Endodermal cell (in vitro differentiated cells): ENCODE results near the gene PDE4C. TPM values are rescaled to one million over a fixed set of nuclear protein-coding genes. Genes with fewer than 3 reads are reported as not detected.

ENCODE experiments used
- DNase-seq: peaks from one replicate; pipeline ENCODE4 v3.0.0-alpha.2; 2017
- H3K27ac ChIP-seq: 2 replicates; pipeline ENCODE4 v1.5.1; 2013; ENCODE audit warnings: mild to moderate bottlenecking, low read depth, low read length, moderate library complexity
- H3K27me3 ChIP-seq: 2 replicates; pipeline ENCODE4 v1.6.1; 2013; ENCODE audit warnings: mild to moderate bottlenecking, low read length, moderate library complexity; ENCODE audit not compliant: insufficient read depth, control insufficient read depth, poor library complexity, severe bottlenecking
- H3K36me3 ChIP-seq: 2 replicates; pipeline ENCODE4 v1.7.0; 2013; ENCODE audit warnings: mild to moderate bottlenecking, low read length, moderate library complexity; ENCODE audit not compliant: control insufficient read depth, insufficient read depth
- H3K4me1 ChIP-seq: one replicate; pipeline ENCODE4 v1.7.0; 2013; ENCODE audit warnings: low read length; ENCODE audit not compliant: control insufficient read depth, insufficient read depth
- H3K4me3 ChIP-seq: 2 replicates; pipeline ENCODE4 v1.5.1; 2013; ENCODE audit warnings: mild to moderate bottlenecking, low read length, moderate library complexity
- H3K9ac ChIP-seq: 2 replicates; pipeline ENCODE4 v1.6.1; 2013; ENCODE audit warnings: mild to moderate bottlenecking, low read length, moderate library complexity; ENCODE audit not compliant: poor library complexity, severe bottlenecking; ENCODE audit errors: extremely low read depth
- H3K9me3 ChIP-seq: 2 replicates; pipeline ENCODE4 v1.6.1; 2013; ENCODE audit warnings: mild to moderate bottlenecking, low read length, moderate library complexity; ENCODE audit not compliant: control insufficient read depth
- H3K27ac Mint-ChIP-seq: 2 replicates; pipeline ENCODE4 v1.8.0; 2020; ENCODE audit warnings: mixed read lengths
- H3K27me3 Mint-ChIP-seq: 2 replicates; pipeline ENCODE4 v1.8.0; 2021; ENCODE audit warnings: mild to moderate bottlenecking, mixed read lengths; ENCODE audit not compliant: insufficient read depth
- H3K36me3 Mint-ChIP-seq: 2 replicates; pipeline ENCODE4 v1.8.0; 2020; ENCODE audit warnings: low read depth, mixed read lengths
- H3K4me1 Mint-ChIP-seq: 2 replicates; pipeline ENCODE4 v1.8.0; 2020; ENCODE audit warnings: mixed read lengths
- H3K4me3 Mint-ChIP-seq: 2 replicates; pipeline ENCODE4 v1.8.0; 2020; ENCODE audit warnings: mild to moderate bottlenecking, moderate library complexity, mixed read lengths
- H3K9me3 Mint-ChIP-seq: 2 replicates; pipeline ENCODE4 v1.8.0; 2020; ENCODE audit warnings: mild to moderate bottlenecking, mixed read lengths
- CTCF ChIP-seq: fragments of 200-600 bp; sonication (generic); conservative IDR thresholded peaks from 2 replicates; pipeline ENCODE4 v1.5.0; 2021; ENCODE audit warnings: antibody characterized with exemption, mild to moderate bottlenecking
- WGBS, 2 experiments: methylation state at CpG; one replicate each; pipeline versions ENCODE4 v1.1.5 to v1.1.7; 2013; ENCODE audit warnings: missing lambda C conversion rate in 2 of 2, mixed read lengths in 1 of 2; ENCODE audit not compliant: insufficient coverage in 1 of 2, insufficient read length in 1 of 2; 5-methylcytosine and 5-hydroxymethylcytosine counted together
- total RNA-seq, 2 donors: library from RNA; stranded (reverse); fragmentation: NEBNext Ultra II Directional in 1 of 2; extraction: Animal tissue kit (Norgen Biotek cat#: 25700) in 1 of 2; gene quantifications; 2 replicates in 1 of 2; 3 replicates in 1 of 2; pipeline ENCODE4 v1.2.1, GENCODE V29; 2021

The PDE4C gene
- total RNA-seq, 2 donors from 2014 or later = 1.1 to 2.4 TPM

GRCh38 chr19:18203863-18204393 lies 22.3 kb downstream of the PDE4C start, which contains the start of gene RAB3A:
Gene RAB3A, minus strand, starts transcription at chr19:18204042. Its CDS starts 1,302 bp downstream, at chr19:18202740.
- peak within 1 kb of the TSS; percentile 91 for H3K27ac Mint-ChIP-seq
- peak within 1 kb of the TSS; percentile 77 for H3K9ac ChIP-seq
- H3K27me3 ChIP-seq = peaks cover 5% of the 10 kb centered on the region
- peak within 1 kb of the TSS; percentile 78 for H3K4me3 Mint-ChIP-seq
- H3K4me1 ChIP-seq = no peaks in the 10 kb centered on the region
- TF ChIP-seq CTCF = peak; percentile 38
- H3K36me3 ChIP-seq = no peaks in the 10 kb centered on the region
- WGBS, 2 experiments = 0% methylated on average over 21 to 50 of the region's 50 CpGs
- peaks cover 6% of the 10 kb centered on the region for H3K4me1 Mint-ChIP-seq
- H3K27ac ChIP-seq = peak within 1 kb of the TSS; percentile 86
- peaks cover 15% of the 10 kb centered on the region for H3K27me3 Mint-ChIP-seq
- H3K4me3 ChIP-seq = peak within 1 kb of the TSS; percentile 87
- peak; percentile 100 for DNase-seq
- no peaks in the 10 kb centered on the region for H3K9me3 Mint-ChIP-seq
- no peaks in the 10 kb centered on the region for H3K9me3 ChIP-seq
- H3K36me3 Mint-ChIP-seq = peaks cover 6% of the 10 kb centered on the region

GRCh38 chr19:18203408-18203862 lies 22.8 kb downstream of the PDE4C start:
- H3K4me1 ChIP-seq = no peaks in the 10 kb centered on the region
- H3K36me3 ChIP-seq = no peaks in the 10 kb centered on the region
- Mint-ChIP-seq H3K27me3 (peaks cover 13% of the 10 kb centered on the region), H3K9me3 (no peaks in the 10 kb centered on the region), H3K27ac (peak overlapping the region; percentile 73), H3K36me3 (peaks cover 9% of the 10 kb centered on the region), H3K4me1 (peaks cover 6% of the 10 kb centered on the region), H3K4me3 (peak overlapping the region; percentile 78)
- peaks cover 5% of the 10 kb centered on the region for H3K27me3 ChIP-seq
- H3K27ac ChIP-seq = no peak overlapping the region
- peak overlapping the region; percentile 20 for H3K9ac ChIP-seq
- WGBS, 2 experiments = 13 to 23% methylated on average over 14 to 34 of the region's 38 CpGs
- no peak for TF ChIP-seq CTCF
- no peaks in the 10 kb centered on the region for H3K9me3 ChIP-seq
- no peak for DNase-seq
- peak overlapping the region; percentile 84 for H3K4me3 ChIP-seq

GRCh38 chr19:18202778-18203407 lies 23.3 kb downstream of the PDE4C start:
- peaks cover 13% of the 10 kb centered on the region for H3K36me3 Mint-ChIP-seq
- Histone ChIP-seq H3K4me1 (no peaks in the 10 kb centered on the region), H3K27ac (no peak overlapping the region), H3K9me3 (no peaks in the 10 kb centered on the region), H3K36me3 (no peaks in the 10 kb centered on the region), H3K27me3 (peaks cover 5% of the 10 kb centered on the region), H3K4me3 (peak overlapping the region; percentile 84), H3K9ac (peak overlapping the region; percentile 20)
- H3K27ac Mint-ChIP-seq = peak overlapping the region; percentile 73
- peak; percentile 63 for TF ChIP-seq CTCF
- peaks cover 13% of the 10 kb centered on the region for H3K27me3 Mint-ChIP-seq
- peak; percentile 73 for DNase-seq
- 55 to 65% methylated on average over 23 to 32 of the region's 32 CpGs for WGBS, 2 experiments
- H3K4me1 Mint-ChIP-seq = peaks cover 6% of the 10 kb centered on the region
- H3K4me3 Mint-ChIP-seq = peak overlapping the region; percentile 78
- no peaks in the 10 kb centered on the region for H3K9me3 Mint-ChIP-seq
